Pancreas (tissue), 10 donors: ENCODE measurements around the gene MECR. TPM values are rescaled to one million over a fixed set of nuclear protein-coding genes. Genes with fewer than 3 reads are reported as not detected.
"Not testable (repeated sequence)": the region's sequence is repeated elsewhere in the genome, so short reads cannot be mapped to it uniquely, and the experiment has no call there.

ENCODE experiments used
- ATAC-seq, 4 donors: fragments of 200-7000 bp; cut with Tn5 transposase; one replicate each; pipeline versions ENCODE4 v1.8.0 to v1.9.1; 2020; ENCODE audit warnings: mild to moderate bottlenecking in 4 of 4, moderate library complexity in 4 of 4
- DNase-seq, 6 donors: peaks; one replicate each; pipeline ENCODE4 v3.0.0-alpha.2; 2020
- FAIRE-seq: peaks from 2 replicates; lab custom pipeline; 2012; peaks lifted over from hg19 to GRCh38; lab: Jason Lieb, UNC
- H3K27ac ChIP-seq, 4 donors: fragments of 200-600 bp; sonication (generic); 1 replicate in 3 of 4; 2 replicates in 1 of 4; pipeline versions ENCODE4 v1.5.0 to v1.8.0; 2020
- H3K27me3 ChIP-seq, 4 donors: fragments of 200-600 bp; one replicate each; pipeline ENCODE4 v1.8.0; 2021
- H3K36me3 ChIP-seq, 3 donors: fragments of 200-600 bp; sonication (generic) in 1 of 3; one replicate each; pipeline versions ENCODE4 v1.5.0 to v1.8.0; 2020 to 2021
- H3K4me1 ChIP-seq, 3 donors: fragments of 200-600 bp; one replicate each; pipeline ENCODE4 v1.8.0; 2021
- H3K4me3 ChIP-seq, 4 donors: fragments of 200-600 bp; sonication (generic) in 2 of 4; one replicate each; pipeline versions ENCODE4 v1.5.0 to v1.8.0; 2020 to 2021
- H3K9me3 ChIP-seq, 4 donors: fragments of 200-600 bp; one replicate each; pipeline ENCODE4 v1.8.0; 2021
- CTCF ChIP-seq, 4 donors: fragments of 200-600 bp; sonication (generic) in 3 of 4; IDR thresholded peaks; one replicate each; pipeline versions ENCODE4 v1.5.0 to v1.8.0; 2021; ENCODE audit warnings: antibody characterized with exemption in 4 of 4
- WGBS, 2 donors: extraction: QIAGEN DNeasy Blood & Tissue Kit; methylation state at CpG; one replicate each; pipeline ENCODE4 v1.1.7; 2013; 5-methylcytosine and 5-hydroxymethylcytosine counted together
- intact Hi-C, 3 donors: fragments of 100-400 bp; cut with DNase I; formaldehyde crosslinking; loops; one replicate each; pipeline versions ENCODE4 v1.11.1 to v1.14.2; 2022
- polyA plus RNA-seq, 2 donors: library from polyadenylated mRNA; stranded (reverse); fragments of 200-250 nt; gene quantifications; one replicate each; pipeline ENCODE4 v1.2.3, GENCODE V29; 2013
- total RNA-seq, 6 donors: library from RNA; stranded (reverse); fragmentation: NEBNext Ultra II Directional in 4 of 6; extraction: Animal tissue kit (Norgen Biotek cat#: 25700) in 4 of 6; gene quantifications; one replicate each; pipeline versions ENCODE4 v1.2.1 to v1.2.4, GENCODE V29; 2021 to 2023
- donor health status: healthy with polysubstance abuse.
- donor health status: DM: no; HTN: no; CAD: no; lungs with moderate emphysema.
- donor health status: DM: no; HTN: no; CAD: no.
- donor health status: control.
- donor health status: control.
- donor health status: Bipolar disorder and iron deficiency.
- donor health status: DM: yes; HTN: yes; CAD: no.
- donor health status: DM: no; HTN: no; CAD: no.
- donor health status: DM: no; HTN: no; CAD: no.
- donor health status: DM: yes; HTN: yes; CAD: no.

The MECR gene
- total and polyA plus RNA-seq, 8 donors = 9.0 to 19.6 (median 10.5) TPM

GRCh38 chr1:29222686-29223085, 8.0 kb downstream of the MECR start:
- no peak overlapping the region for H3K4me3 ChIP-seq
- H3K36me3 ChIP-seq = no peaks in the 10 kb centered on the region
- no peaks in the 10 kb centered on the region for H3K9me3 ChIP-seq
- H3K4me1 ChIP-seq = no peaks in the 10 kb centered on the region
- H3K27me3 ChIP-seq = no peaks in the 10 kb centered on the region
- FAIRE-seq (no peak), ATAC-seq (no peak), DNase-seq (no peak)
- no peak overlapping the region for H3K27ac ChIP-seq
- WGBS, 2 donors = 83 to 91% methylated on average over 1 of the region's 1 CpG
- intact Hi-C loops = no loop called here
- no peak for TF ChIP-seq CTCF (IDR thresholded peaks at IDR 0.05)

GRCh38 chr1:29222260-29222659, 8.5 kb downstream of the MECR start:
- 85 to 91% methylated on average over 6 of the region's 6 CpGs for WGBS, 2 donors
- intact Hi-C loops, H3K27ac ChIP-seq, H3K27me3 ChIP-seq, H3K36me3 ChIP-seq, H3K4me1 ChIP-seq, H3K4me3 ChIP-seq, DNase-seq, ATAC-seq, FAIRE-seq, H3K9me3 ChIP-seq: not testable (repeated sequence)

- FAIRE-seq = no peak
- ATAC-seq = no peak
- TF ChIP-seq CTCF (IDR thresholded peaks at IDR 0.05) = no peak
These were observed 9.4 kb downstream of the MECR start for GRCh38 chr1:29221296-29221695.

GRCh38 chr1:29218223-29218622, 12.5 kb downstream of the MECR start:
- H3K27me3 ChIP-seq = no peaks in the 10 kb centered on the region
- peaks cover 0 to 18% (median 0%) of the 10 kb centered on the region in 3 donors for H3K36me3 ChIP-seq
- 60 to 80% methylated on average over 2 of the region's 2 CpGs for WGBS, 2 donors
- no peak overlapping the region for H3K4me3 ChIP-seq
- TF ChIP-seq CTCF (IDR thresholded peaks at IDR 0.05) = no peak
- ATAC-seq (no peak), DNase-seq (no peak), FAIRE-seq (no peak)
- no peak overlapping the region for H3K27ac ChIP-seq
- intact Hi-C loops = no loop called here
- no peaks in the 10 kb centered on the region for H3K9me3 ChIP-seq
- no peaks in the 10 kb centered on the region for H3K4me1 ChIP-seq

More at GRCh38 chr1:29221296-29221695, 9.4 kb downstream of the MECR start:
- H3K9me3 ChIP-seq = no peaks in the 10 kb centered on the region
- intact Hi-C loops = no loop called here
- no peaks in the 10 kb centered on the region for H3K4me1 ChIP-seq
- no peaks in the 10 kb centered on the region for H3K27me3 ChIP-seq
- H3K4me3 ChIP-seq = no peak overlapping the region
- no peak for DNase-seq
- H3K27ac ChIP-seq = no peak overlapping the region
- no peaks in the 10 kb centered on the region for H3K36me3 ChIP-seq
- WGBS, 2 donors = 90 to 96% methylated on average over 3 of the region's 3 CpGs

GRCh38 chr1:29217633-29218032, 13.1 kb downstream of the MECR start:
- Histone ChIP-seq H3K27ac (no peak overlapping the region), H3K27me3 (no peaks in the 10 kb centered on the region), H3K4me3 (no peak overlapping the region), H3K4me1 (no peaks in the 10 kb centered on the region), H3K9me3 (no peaks in the 10 kb centered on the region), H3K36me3 (peaks cover 0 to 24% (median 0%) of the 10 kb centered on the region in 3 donors)
- no peak for TF ChIP-seq CTCF (IDR thresholded peaks at IDR 0.05)
- intact Hi-C loops = no loop called here
- WGBS, 2 donors = 89% methylated on average over 2 of the region's 2 CpGs
- DNase-seq (no peak), FAIRE-seq (no peak), ATAC-seq (no peak)
